B cell (primary cell): Measurements from ENCODE around the gene ITGB7.

Experiments used
- CTCF ChIP-seq: fragments of 200-600 bp; IDR thresholded peaks from one replicate; pipeline ENCODE4 v1.8.0; 2022; ENCODE audit warnings: antibody characterized with exemption, mild to moderate bottlenecking
- EZH2 ChIP-seq: IDR thresholded peaks from 2 replicates; pipeline ENCODE4 v1.6.1; 2012; ENCODE audit warnings: borderline replicate concordance, low read depth, mild to moderate bottlenecking, moderate library complexity, low read length; ENCODE audit not compliant: insufficient read depth, poor library complexity, severe bottlenecking

- TF ChIP-seq CTCF (no peak), EZH2 (no peak)
Observed at GRCh38 chr12:53244337-53244736, 37.3 kb upstream of the ITGB7 start.
